NCI-H1092 (cell line): ENCODE measurements around the gene PET117.
"Not testable (repeated sequence)": the region's sequence is repeated elsewhere in the genome, so short reads cannot be mapped to it uniquely, and the experiment has no call there.

Source experiments
- DNase-seq: peaks from one replicate; lab custom pipeline; 2025; lab: John Stamatoyannopoulos, UW

The PET117 gene

DNA sequence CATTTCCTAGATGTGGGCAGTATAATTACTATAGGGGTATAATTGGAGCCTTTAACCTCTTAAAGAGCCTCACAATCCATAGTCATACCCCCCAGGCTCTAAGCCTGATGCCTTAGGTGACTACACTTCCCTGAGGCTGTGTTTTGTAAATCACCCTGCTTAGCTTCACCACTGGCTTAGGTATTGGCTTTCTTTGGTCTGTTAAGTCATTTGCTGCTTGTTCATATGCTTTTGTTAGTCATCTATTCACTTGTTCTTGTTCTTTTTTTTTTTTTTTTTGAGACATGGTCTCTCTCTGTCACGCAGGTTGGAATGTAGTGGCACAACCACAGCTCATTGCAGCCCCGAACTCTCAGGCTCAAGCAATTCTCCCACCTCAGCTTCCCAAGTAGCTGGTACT lies 26.7 kb downstream of the PET117 start:
- no peak for DNase-seq

GRCh38 chr20:18165553-18165952 lies 27.9 kb downstream of the PET117 start:
- DNase-seq = no peak

GRCh38 chr20:18166241-18166881 lies 28.7 kb downstream of the PET117 start:
- DNase-seq = no peak

DNA sequence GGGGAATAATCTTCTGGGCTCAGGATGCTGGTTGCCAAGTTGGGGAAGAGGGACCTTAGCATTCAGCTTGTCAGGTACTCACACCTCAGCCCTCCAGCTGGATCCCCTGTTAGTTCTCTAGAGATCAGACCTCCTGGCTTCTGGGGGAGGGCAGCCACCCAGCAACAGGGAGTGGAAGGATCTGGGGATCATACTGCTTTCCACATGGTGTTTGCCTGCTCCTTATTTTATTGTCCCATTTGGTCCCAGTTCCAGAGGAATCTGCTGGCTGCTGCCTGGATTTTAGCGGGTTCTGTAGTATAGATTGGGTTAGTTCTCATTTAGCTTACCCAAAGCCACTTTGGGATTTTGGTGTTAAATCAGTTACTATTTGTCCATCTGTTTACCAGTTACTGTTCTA lies 29.3 kb downstream of the PET117 start:
- DNase-seq = no peak

DNA sequence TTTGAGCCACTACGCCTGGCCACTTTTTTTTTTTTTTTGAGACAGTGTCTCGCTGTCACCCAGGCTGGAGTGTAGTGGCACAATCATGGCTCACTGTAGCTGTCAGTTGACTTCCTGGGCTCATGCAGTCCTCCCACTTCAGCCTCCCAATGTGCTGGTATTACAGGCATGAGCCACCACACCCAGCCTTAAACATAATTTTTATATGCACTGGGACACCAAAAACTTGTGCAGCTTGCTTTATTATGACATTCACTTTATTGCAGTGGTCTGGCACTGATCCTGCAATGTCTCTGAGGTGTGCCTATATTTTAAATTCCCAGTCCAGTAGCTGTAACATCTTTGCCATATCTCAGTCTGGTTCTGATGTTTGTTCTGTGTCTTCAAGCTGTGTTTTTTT lies 34.7 kb downstream of the PET117 start:
- no peak for DNase-seq

- DNase-seq = no peak
Measured at GRCh38 chr20:18174906-18175683, 37.4 kb downstream of the PET117 start.

DNA sequence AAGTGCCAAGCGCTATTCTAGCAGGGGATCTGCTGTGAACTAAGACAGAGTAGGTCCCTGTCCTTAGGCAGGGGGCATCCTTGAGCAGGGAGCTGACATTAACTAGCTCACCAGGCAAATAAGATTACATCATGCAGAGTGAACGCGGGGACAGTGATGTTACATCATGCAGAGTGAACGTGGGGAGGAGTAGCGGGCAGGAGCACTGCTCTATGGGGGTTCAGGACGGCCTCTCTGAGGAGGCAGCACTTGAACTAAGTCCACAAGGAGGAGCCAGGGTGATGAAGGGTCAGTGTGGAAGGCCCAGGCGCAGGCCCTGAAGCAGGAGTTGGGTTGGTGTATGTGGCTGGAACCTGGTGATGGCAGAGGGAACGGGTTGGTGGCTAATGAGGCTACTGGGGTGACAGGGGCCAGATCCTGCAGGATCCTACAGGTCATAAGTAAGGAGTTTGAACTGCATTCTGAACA lies 38.7 kb downstream of the PET117 start:
- no peak for DNase-seq

- not testable (repeated sequence) for DNase-seq
Measured at GRCh38 chr20:18180366-18180765, 42.7 kb downstream of the PET117 start.

- DNase-seq = no peak
Measured at GRCh38 chr20:18180815-18181214, 43.2 kb downstream of the PET117 start.

- DNase-seq = no peak
Measured at GRCh38 chr20:18187020-18187419, 49.4 kb downstream of the PET117 start.

- DNase-seq = no peak
Measured at GRCh38 chr20:18188434-18188833, 50.8 kb downstream of the PET117 start.

DNA sequence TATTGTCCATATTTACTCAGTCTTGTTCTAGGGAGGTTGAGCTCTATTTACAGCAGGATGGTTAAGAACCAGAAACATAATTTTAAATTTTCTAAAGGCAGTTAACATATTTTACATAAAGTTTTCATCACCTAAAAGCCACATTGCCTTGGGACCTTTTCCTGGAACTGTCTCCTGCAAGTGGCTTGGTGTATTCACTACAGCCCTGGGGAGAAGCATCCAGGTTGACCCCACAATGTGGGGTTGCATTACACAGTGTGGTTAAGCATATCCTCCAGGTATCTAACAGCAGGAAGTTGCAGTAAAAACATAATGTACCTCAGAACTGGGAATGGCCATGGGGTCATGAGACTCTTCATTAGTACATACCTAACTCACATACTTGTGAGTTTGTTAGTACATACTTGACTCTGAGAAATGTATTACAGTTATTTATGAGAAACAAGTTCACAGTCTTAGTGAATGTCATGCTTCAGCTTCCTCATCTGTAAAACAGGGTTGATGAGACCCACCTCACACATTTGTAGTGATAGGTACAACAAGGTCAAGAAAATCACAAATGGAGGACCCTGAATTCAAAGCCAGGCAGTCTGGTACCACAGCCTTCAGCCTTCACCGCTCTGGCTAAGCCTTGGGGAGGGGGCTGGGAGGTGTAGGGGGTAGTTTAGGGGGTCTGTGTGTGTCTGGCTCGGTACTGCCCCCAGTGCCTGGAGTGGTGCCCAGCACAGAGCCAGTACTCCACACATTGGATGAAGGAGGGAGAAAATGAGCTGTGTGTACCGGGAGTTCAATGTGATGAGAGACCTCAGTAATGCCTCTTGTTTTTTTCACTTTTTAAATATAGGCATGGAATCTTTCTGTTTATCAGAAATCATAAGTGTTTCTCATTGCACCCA lies 52.9 kb downstream of the PET117 start:
- no peak for DNase-seq

DNA sequence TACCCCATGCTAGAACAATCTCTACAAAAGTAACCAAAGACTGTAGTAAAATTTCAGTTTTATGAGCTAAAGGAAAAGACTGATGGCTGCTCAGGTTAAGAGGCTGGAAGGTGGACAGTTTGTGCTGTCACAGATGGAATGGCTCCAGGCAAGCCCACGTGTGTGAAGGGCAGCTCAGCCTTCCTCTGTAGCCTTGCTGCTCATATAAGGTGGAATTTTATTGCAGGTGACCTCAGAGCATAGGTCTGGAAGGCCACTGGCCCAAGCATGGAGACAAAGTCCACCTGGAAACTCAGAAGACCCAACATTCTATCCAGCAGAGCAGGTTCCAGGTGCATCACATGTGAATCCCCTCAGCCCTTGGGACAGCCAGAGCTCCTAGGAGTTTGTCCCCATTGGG lies 53.6 kb downstream of the PET117 start:
- no peak for DNase-seq
